ENCODE results near the gene CACNA1D.

CACNA1D gene

GRCh38 chr3:53750253-53751210 lies 256.1 kb downstream of the CACNA1D start:
- DNase-seq (ENCODE audit: low read depth in 2 of 2): no peak

DNA sequence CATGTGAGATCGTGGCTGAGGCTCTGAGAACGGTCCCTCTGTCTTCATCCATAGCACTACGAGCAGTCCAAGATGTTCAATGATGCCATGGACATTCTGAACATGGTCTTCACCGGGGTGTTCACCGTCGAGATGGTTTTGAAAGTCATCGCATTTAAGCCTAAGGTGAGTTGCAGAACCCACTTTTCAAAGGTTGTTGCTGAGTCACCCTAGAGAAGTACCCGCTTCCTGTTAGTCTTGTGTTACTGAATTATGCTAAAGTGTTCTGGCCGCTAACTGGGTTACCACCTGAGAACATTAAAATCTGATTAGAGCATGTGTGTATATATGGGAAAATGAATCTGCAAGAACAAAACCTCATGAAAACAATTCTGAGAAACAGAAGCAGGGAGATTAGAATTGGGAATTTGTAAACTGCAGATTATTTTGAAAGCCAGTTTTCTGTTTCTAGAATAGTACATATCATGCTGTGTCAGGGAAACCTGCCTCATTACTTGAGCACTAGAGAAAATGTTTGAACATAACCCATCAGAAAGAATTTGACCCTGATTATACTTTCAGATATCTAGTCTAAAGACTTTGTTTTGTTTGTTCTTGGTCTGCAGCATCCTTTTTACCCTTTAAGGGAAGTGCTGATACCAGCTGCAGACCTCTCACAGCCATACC lies 259.2 kb downstream of the CACNA1D start:
- DNase-seq (ENCODE audit: low read depth in 2 of 2): no peak

- DNase-seq (ENCODE audit: low read depth in 2 of 2): no peak
These were observed 259.9 kb downstream of the CACNA1D start for GRCh38 chr3:53754325-53754724.

DNA sequence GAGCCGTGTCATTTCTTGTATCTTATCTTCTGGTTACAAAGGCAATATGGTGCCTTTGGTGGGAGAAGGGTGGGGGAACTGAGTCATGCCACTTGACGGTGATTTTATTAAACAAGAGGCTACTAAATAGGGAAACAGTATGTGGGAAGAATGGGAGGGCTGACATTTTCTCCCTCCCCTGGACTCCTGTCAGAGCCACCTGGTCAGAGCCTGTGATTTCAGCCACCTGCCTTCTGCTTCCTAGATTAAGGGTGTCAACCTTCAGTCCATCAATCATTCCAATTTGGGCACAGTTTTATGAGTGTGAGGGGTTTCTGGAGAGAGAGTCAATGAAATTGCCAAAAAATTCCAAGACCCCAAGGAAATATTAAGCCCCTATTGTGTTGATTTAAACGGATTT lies 264.4 kb downstream of the CACNA1D start:
- DNase-seq (ENCODE audit: low read depth in 2 of 2): no peak

DNA sequence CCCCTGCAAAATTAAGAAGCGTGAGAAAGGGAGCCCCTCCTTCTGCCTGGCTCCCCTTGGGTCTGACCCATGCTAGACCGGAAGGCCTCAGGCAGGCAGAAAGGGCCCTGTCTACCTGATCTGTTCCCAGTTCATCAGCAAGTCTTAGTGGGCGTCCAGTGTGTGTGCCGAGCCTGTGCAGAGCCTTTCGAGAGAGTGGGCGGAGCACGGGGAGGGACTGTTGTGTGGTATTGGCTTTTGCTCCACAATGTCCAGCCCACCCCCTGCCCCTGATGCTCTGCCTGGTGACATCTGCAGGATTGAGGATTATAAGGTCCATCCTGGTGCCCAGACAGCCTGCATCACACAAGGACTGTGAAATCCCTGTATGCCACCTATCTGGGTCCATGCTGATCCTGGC lies 268.9 kb downstream of the CACNA1D start:
- DNase-seq (ENCODE audit: low read depth in 2 of 2): no peak

DNA sequence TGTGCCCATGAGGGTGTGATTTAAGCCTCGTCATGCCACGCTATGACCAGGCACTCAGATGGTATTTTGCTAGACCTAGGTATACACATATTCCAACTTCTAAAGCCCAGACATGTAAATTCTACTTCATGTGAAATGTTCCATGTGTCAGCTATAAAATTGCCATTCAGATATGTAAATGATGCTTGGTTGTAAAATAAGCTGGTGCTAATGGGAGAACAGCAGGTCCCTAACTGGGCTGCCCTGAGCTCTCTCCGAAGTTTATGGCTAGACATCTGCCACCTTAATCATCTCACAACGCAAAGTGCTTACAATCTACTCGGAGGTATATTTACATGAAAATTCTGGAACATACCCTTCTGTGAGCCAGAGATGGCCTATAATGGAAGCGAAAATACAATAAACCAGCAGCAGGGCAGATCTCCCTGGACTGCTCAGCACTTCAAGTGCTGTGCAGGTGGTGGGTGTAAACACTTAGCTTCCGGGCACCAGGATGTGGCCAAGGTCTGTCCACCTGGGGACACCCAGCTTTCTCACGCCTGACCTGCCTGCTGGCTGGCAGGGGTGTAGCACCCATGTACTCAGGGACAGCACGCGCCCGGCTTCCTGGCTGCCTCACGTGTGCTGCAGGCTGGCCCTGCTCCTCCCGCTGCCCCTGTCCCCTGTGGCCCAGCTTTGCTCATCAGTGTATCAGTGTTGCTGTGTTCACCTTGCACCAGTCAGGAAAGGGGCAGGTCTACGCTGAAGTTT lies 269.8 kb downstream of the CACNA1D start:
- DNase-seq (ENCODE audit: low read depth in 2 of 2): no peak

- no peak for DNase-seq (ENCODE audit: low read depth in 2 of 2)
These were observed 271.3 kb downstream of the CACNA1D start for GRCh38 chr3:53765753-53766152.

DNA sequence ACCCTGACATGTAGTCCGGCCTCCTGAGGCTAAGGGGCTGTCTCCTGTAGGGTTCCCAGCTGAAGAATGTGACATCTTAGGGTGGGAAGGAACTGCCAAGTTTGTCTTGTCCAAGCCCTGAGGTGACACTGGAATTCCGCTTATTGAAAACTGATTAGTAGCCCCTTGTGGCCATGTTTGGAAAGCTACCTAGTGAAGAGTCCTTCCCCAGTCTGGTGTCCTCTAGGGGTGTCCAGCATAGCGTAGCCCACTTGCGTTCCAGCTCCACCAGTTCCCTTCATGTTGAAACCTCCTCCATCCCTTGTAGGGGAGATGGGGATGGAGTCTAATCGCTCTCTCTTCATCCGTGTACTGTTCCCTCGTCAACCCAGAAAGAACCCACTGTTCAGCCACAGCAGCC lies 272.3 kb downstream of the CACNA1D start:
- no peak for DNase-seq (ENCODE audit: low read depth in 2 of 2)

- DNase-seq (ENCODE audit: low read depth in 2 of 2): no peak
These were observed 274.4 kb downstream of the CACNA1D start for GRCh38 chr3:53768478-53769459.

DNA sequence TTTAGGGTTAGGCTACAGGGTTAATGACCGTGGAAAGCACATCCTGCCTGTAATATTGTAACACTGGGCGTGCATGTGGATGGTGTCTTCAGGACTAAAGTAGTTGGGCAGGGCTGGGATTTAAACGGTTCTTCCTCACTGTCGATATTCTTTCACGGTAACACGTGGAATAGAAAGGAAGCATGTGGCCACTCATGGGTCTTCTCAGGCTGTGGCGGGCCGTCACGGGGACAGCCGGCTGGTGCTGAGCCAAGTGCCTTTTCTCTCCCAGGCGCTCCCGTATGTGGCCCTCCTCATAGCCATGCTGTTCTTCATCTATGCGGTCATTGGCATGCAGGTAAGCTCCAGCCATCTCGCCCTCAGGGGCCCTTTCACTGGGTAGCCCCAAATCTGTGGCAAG lies 278.2 kb downstream of the CACNA1D start:
- no peak for DNase-seq (ENCODE audit: low read depth in 2 of 2)

GRCh38 chr3:53773021-53773436 lies 278.6 kb downstream of the CACNA1D start:
- DNase-seq (ENCODE audit: low read depth in 2 of 2): peak; percentile 62

DNA sequence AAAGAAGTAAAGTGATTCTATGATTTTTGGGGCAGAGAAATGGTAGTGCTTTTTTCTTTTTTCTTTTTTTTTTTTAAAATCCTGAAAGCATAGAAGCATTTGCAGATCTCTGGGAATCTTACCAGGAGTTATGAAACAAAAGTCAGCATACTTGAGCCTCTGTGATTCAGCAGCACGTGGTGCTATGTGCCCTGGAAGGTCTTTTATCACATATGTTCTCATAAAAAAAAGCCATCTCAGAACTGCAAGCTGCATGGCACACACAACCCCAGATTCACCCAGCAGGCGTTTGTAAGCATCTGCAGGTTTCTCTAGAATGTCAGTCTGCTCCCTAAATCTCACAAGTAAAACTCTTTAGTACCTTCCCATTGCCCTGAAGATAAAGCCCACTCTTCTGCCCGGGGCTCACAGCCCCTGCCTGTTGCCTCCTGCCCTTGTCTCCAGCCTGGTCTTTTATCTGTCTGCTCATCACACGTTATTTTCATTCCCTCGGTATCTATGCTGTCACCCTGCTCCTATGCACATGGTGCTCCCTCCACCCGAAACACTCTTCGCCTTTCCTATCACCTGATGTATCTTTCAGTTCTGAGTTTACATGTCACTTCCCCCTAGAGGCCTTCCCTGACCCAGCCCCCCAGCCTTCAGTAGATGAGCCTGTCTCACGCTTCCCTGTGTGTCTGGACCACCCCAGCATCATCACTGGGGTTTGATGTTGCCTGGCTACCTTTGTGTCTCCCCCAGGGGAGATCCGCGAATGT lies 279.4 kb downstream of the CACNA1D start:
- peak; percentile 80 for DNase-seq (ENCODE audit: low read depth in 2 of 2)

DNA sequence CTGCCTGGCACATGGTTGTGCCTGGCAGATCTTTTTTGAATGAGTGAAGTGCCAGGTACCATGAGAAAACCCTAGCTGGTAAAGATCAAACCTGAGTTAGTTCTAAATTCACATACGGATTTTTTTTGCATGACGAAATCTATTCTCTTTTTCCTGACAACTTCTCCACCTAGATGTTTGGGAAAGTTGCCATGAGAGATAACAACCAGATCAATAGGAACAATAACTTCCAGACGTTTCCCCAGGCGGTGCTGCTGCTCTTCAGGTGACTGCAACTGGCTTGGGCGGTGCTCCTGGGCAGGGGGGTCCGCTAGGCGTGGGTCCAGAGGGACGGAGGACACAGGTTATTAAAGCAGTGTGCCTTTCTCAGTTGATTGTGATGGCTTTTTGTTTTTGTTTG lies 280.0 kb downstream of the CACNA1D start:
- DNase-seq (ENCODE audit: low read depth in 2 of 2): no peak

- DNase-seq (ENCODE audit: low read depth in 2 of 2): no peak
These were observed 280.6 kb downstream of the CACNA1D start for GRCh38 chr3:53775018-53775417.

DNA sequence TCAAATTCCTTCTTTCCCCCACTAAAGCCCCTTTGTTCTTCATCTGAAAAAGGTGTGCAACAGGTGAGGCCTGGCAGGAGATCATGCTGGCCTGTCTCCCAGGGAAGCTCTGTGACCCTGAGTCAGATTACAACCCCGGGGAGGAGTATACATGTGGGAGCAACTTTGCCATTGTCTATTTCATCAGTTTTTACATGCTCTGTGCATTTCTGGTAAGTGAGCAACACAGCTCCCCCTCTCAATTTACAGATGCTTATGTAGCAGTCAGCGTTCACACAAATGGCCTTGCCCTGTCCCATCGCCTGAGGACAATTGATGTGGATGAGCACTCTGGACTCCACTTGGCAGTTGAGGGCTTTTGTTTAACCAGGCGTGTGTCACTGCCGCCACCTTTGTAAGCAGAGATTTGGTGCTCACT lies 281.4 kb downstream of the CACNA1D start:
- DNase-seq (ENCODE audit: low read depth in 2 of 2): peak; percentile 6 to 11

- peak; percentile 39 to 50 for DNase-seq (ENCODE audit: low read depth in 2 of 2)
These were observed 282.2 kb downstream of the CACNA1D start for GRCh38 chr3:53776494-53777101.

- DNase-seq (ENCODE audit: low read depth in 2 of 2): no peak
These were observed 283.1 kb downstream of the CACNA1D start for GRCh38 chr3:53777468-53777867.

GRCh38 chr3:53778153-53778552 lies 283.7 kb downstream of the CACNA1D start:
- no peak for DNase-seq (ENCODE audit: low read depth in 2 of 2)

DNA sequence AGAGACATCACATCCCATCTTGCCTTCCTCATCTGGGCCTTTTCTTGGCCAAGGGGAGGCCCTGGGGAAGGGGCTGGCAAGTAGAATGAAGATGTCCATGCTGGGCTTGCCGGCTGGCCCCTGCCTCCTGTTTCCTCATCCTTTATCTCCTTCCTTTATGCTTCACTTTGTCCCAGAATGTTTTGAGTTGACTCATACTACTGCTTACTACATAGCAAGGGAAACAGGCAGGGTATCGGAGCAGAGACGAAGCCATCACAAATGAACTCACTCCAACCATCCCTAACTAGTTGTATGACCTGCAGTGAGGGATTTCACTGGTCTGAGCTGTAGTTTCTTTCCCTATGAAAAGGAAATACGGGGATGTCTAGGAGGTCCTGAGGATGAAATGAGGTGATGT lies 285.8 kb downstream of the CACNA1D start:
- DNase-seq (ENCODE audit: low read depth in 2 of 2): no peak

DNA sequence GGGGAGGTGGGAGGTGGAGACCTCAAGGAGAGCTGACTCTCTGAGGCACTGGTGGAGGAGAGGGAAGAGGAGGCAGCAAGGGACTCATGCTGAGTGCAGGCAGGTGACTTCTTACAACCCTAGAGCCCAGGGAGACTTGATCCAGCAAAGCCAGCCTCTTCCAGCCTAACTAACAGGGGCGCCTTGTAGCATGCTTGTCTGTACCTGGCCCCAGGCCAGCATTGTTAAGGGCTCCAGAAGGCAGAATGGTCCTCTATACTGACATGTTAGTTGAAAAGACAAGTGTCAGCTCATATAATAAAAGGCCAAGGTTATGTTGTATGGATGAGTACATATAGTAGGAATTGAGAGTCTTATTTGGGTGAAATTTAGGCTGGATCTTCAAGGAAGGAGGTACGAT lies 286.4 kb downstream of the CACNA1D start:
- DNase-seq (ENCODE audit: low read depth in 2 of 2): no peak

Measured in fibroblast of skin of left biceps (primary cell).